ENCODE data around the gene P3H3. TPM values are rescaled to one million over a fixed set of nuclear protein-coding genes. Genes with fewer than 3 reads are reported as not detected.
A peak's percentile ranks its signal among the peaks of the same experiment; 100 is the strongest.

Gene P3H3
- polyA plus RNA-seq, 6 donors from 2014 or later: not detected

- Mint-ChIP-seq H3K9me3 (no peaks in the 10 kb centered on the region), H3K27ac (peak overlapping the region in 3 of 6 donors; percentile 18 to 58 (median 39)), H3K4me3 (peak overlapping the region in 1 of 8 donors; percentile 4), H3K4me1 (peaks cover 9 to 18% (median 17%) of the 10 kb centered on the region in 3 donors), H3K36me3 (no peaks in the 10 kb centered on the region), H3K27me3 (peaks cover 0 to 5% (median 0%) of the 10 kb centered on the region in 3 donors)
- DNase-seq: no peak
- no peak for ATAC-seq (ENCODE audit: low read depth in 2 of 2)
These were observed 19.5 kb downstream of the P3H3 start for GRCh38 chr12:6847676-6848075.

- peaks cover 22 to 33% (median 29%) of the 10 kb centered on the region in 3 donors for H3K4me1 Mint-ChIP-seq
- no peak for ATAC-seq (ENCODE audit: low read depth in 2 of 2)
These were observed 21.2 kb downstream of the P3H3 start for GRCh38 chr12:6849427-6849826.

GRCh38 chr12:6849976-6850560, 21.9 kb downstream of the P3H3 start:
- ATAC-seq (ENCODE audit: low read depth in 2 of 2): no peak
- DNase-seq: no peak
- no peaks in the 10 kb centered on the region for H3K27me3 Mint-ChIP-seq
- peaks cover 22 to 33% (median 29%) of the 10 kb centered on the region in 3 donors for H3K4me1 Mint-ChIP-seq
- peak overlapping the region in 4 of 6 donors; percentile 34 to 78 (median 63) for H3K27ac Mint-ChIP-seq
- no peaks in the 10 kb centered on the region for H3K36me3 Mint-ChIP-seq
- H3K4me3 Mint-ChIP-seq: peak overlapping the region in 6 of 8 donors; percentile 9 to 74 (median 45)
- H3K9me3 Mint-ChIP-seq: no peaks in the 10 kb centered on the region

More at GRCh38 chr12:6849427-6849826, 21.2 kb downstream of the P3H3 start:
- Mint-ChIP-seq H3K27ac (peak overlapping the region in 1 of 6 donors; percentile 34), H3K27me3 (no peaks in the 10 kb centered on the region), H3K4me3 (peak overlapping the region in 2 of 8 donors; percentile 25 to 52), H3K36me3 (no peaks in the 10 kb centered on the region), H3K9me3 (no peaks in the 10 kb centered on the region)
- no peak for DNase-seq

GRCh38 chr12:6850796-6851152, 22.6 kb downstream of the P3H3 start:
- no peak for ATAC-seq (ENCODE audit: low read depth in 2 of 2)
- H3K4me1 Mint-ChIP-seq: peaks cover 22 to 33% (median 30%) of the 10 kb centered on the region in 3 donors

GRCh38 chr12:6851153-6851920, 23.1 kb downstream of the P3H3 start, which contains the start of gene CDCA3:
CDCA3 (minus strand) TSS chr12:6851286; CDS start chr12:6850952, 334 bp downstream.
- no peaks in the 10 kb centered on the region for H3K27me3 Mint-ChIP-seq
- peak; percentile 89 for DNase-seq
- no peaks in the 10 kb centered on the region for H3K9me3 Mint-ChIP-seq

More at GRCh38 chr12:6850796-6851152, 22.6 kb downstream of the P3H3 start:
- Mint-ChIP-seq H3K27ac (peak overlapping the region in 3 of 6 donors; percentile 81 to 100 (median 98)), H3K27me3 (no peaks in the 10 kb centered on the region), H3K9me3 (no peaks in the 10 kb centered on the region), H3K36me3 (peaks cover 2 to 3% of the 10 kb centered on the region in 2 donors), H3K4me3 (peak overlapping the region in 4 of 8 donors; percentile 76 to 99 (median 86))
- no peak for DNase-seq

GRCh38 chr12:6851921-6852650, 23.9 kb downstream of the P3H3 start, which contains the start of gene USP5:
USP5 (plus strand) TSS chr12:6852150; CDS start chr12:6852180, 30 bp downstream.
- Mint-ChIP-seq H3K27ac (peak within 1 kb of the TSS; percentile 81 to 100 (median 100)), H3K4me1 (peaks cover 22 to 33% (median 32%) of the 10 kb centered on the region in 3 donors), H3K4me3 (peak within 1 kb of the TSS; percentile 83 to 100 (median 97)), H3K27me3 (no peaks in the 10 kb centered on the region), H3K36me3 (peaks cover 4 to 11% of the 10 kb centered on the region in 2 donors), H3K9me3 (no peaks in the 10 kb centered on the region)
- peak; percentile 75 to 77 for ATAC-seq (ENCODE audit: low read depth in 2 of 2)
- peak; percentile 98 for DNase-seq

More at GRCh38 chr12:6851153-6851920, 23.1 kb downstream of the P3H3 start, which contains the start of gene CDCA3:
- ATAC-seq (ENCODE audit: low read depth in 2 of 2): peak; percentile 54 to 58
- peak within 1 kb of the TSS; percentile 81 to 100 (median 100) for H3K27ac Mint-ChIP-seq
- peak within 1 kb of the TSS; percentile 83 to 100 (median 97) for H3K4me3 Mint-ChIP-seq
- peaks cover 22 to 33% (median 32%) of the 10 kb centered on the region in 3 donors for H3K4me1 Mint-ChIP-seq
- H3K36me3 Mint-ChIP-seq: peaks cover 4 to 8% of the 10 kb centered on the region in 2 donors

GRCh38 chr12:6852651-6853354, 24.6 kb downstream of the P3H3 start:
- ATAC-seq (ENCODE audit: low read depth in 2 of 2): no peak
- H3K4me3 Mint-ChIP-seq: peak overlapping the region; percentile 83 to 100 (median 97)
- H3K36me3 Mint-ChIP-seq: peaks cover 6 to 18% of the 10 kb centered on the region in 2 donors
- DNase-seq: no peak
- peaks cover 22 to 36% (median 33%) of the 10 kb centered on the region in 3 donors for H3K4me1 Mint-ChIP-seq
- H3K9me3 Mint-ChIP-seq: no peaks in the 10 kb centered on the region
- no peaks in the 10 kb centered on the region for H3K27me3 Mint-ChIP-seq
- peak overlapping the region; percentile 81 to 100 (median 100) for H3K27ac Mint-ChIP-seq

GRCh38 chr12:6853626-6854025, 25.4 kb downstream of the P3H3 start:
- DNase-seq: no peak
- Mint-ChIP-seq H3K36me3 (peaks cover 11 to 23% of the 10 kb centered on the region in 2 donors), H3K27me3 (no peaks in the 10 kb centered on the region), H3K4me1 (peaks cover 22 to 36% (median 33%) of the 10 kb centered on the region in 3 donors), H3K9me3 (no peaks in the 10 kb centered on the region), H3K4me3 (peak overlapping the region in 6 of 8 donors; percentile 23 to 99 (median 62)), H3K27ac (peak overlapping the region in 2 of 6 donors; percentile 34 to 89)
- no peak for ATAC-seq (ENCODE audit: low read depth in 2 of 2)

- DNase-seq (no peak), ATAC-seq (ENCODE audit: low read depth in 2 of 2) (no peak)
- Mint-ChIP-seq H3K27me3 (no peaks in the 10 kb centered on the region), H3K27ac (peak overlapping the region in 2 of 6 donors; percentile 63 to 82), H3K9me3 (no peaks in the 10 kb centered on the region), H3K36me3 (peaks cover 11 to 23% of the 10 kb centered on the region in 2 donors), H3K4me3 (peak overlapping the region in 4 of 8 donors; percentile 26 to 99 (median 62)), H3K4me1 (peaks cover 22 to 36% (median 33%) of the 10 kb centered on the region in 3 donors)
These were observed 25.8 kb downstream of the P3H3 start for GRCh38 chr12:6854036-6854435.

GRCh38 chr12:6855322-6855721, 27.1 kb downstream of the P3H3 start:
- no peak for ATAC-seq (ENCODE audit: low read depth in 2 of 2)
- H3K36me3 Mint-ChIP-seq: peaks cover 12 to 23% of the 10 kb centered on the region in 2 donors
- H3K27ac Mint-ChIP-seq: no peak overlapping the region
- no peaks in the 10 kb centered on the region for H3K9me3 Mint-ChIP-seq
- H3K4me3 Mint-ChIP-seq: peak overlapping the region in 1 of 8 donors; percentile 2
- peaks cover 22 to 30% (median 26%) of the 10 kb centered on the region in 3 donors for H3K4me1 Mint-ChIP-seq
- no peaks in the 10 kb centered on the region for H3K27me3 Mint-ChIP-seq
- no peak for DNase-seq

- no peak overlapping the region for H3K27ac Mint-ChIP-seq
- no peak overlapping the region for H3K4me3 Mint-ChIP-seq
- no peaks in the 10 kb centered on the region for H3K27me3 Mint-ChIP-seq
- DNase-seq: no peak
- H3K36me3 Mint-ChIP-seq: peaks cover 21 to 42% of the 10 kb centered on the region in 2 donors
- ATAC-seq (ENCODE audit: low read depth in 2 of 2): no peak
- no peaks in the 10 kb centered on the region for H3K9me3 Mint-ChIP-seq
- peaks cover 4 to 16% (median 5%) of the 10 kb centered on the region in 3 donors for H3K4me1 Mint-ChIP-seq
These were observed 30.6 kb downstream of the P3H3 start for GRCh38 chr12:6858799-6859198.

- peaks cover 27 to 48% of the 10 kb centered on the region in 2 donors for H3K36me3 Mint-ChIP-seq
- ATAC-seq (ENCODE audit: low read depth in 2 of 2) (no peak), DNase-seq (no peak)
- no peaks in the 10 kb centered on the region for H3K27me3 Mint-ChIP-seq
- no peaks in the 10 kb centered on the region for H3K9me3 Mint-ChIP-seq
- H3K27ac Mint-ChIP-seq: no peak overlapping the region
- peaks cover 0 to 13% (median 0%) of the 10 kb centered on the region in 3 donors for H3K4me1 Mint-ChIP-seq
- H3K4me3 Mint-ChIP-seq: no peak overlapping the region
These were observed 31.9 kb downstream of the P3H3 start for GRCh38 chr12:6860116-6860515.

All from naive B cell (primary cell).